ENCODE results near the gene UNC79. TPM values are rescaled to one million over a fixed set of nuclear protein-coding genes. Genes with fewer than 3 reads are reported as not detected.

The UNC79 gene
- total RNA-seq, 1 donor from 2014 or later, result 0.03 TPM

DNA sequence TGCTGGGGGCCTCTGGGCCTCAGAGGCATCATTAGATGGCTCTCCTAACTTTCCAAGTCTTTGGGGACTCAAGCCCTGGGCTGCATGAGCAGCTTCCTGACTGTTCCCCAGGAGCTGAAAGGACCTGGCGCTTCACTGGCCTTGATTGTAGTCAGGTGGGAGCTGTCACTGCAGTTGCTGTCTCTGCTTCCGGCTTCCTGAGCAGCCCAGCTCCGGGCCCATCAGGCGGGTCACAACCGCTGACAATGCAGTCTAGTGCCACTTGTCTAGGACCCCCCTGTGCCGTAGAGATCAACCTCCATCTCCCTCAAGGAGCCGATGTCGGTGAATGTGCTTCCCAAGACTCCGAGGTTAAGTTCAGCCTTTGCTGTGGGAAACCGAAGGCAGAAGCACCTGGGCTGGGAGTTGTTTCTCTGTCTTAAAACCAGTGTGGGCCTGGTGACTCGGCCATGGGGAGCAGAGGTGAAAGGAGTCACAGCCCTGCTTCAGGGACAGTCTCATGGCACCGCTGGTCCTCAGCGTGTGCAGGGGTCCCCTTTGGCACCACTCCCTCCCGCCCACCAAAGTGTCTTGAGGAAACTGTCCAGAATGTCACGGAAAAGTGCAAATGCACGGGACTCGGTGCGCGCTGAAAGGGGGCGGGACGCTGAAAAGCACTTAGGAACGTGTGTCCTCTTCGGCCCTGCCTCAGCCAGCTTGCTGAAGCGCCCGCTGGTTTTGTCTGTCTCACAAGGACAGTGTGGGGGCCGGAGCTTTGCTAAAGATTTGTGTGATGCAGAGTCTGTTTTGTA is 312.7 kb downstream of the UNC79 start:
- ATAC-seq (no peak), DNase-seq (ENCODE audit: low spot score) (no peak)

DNA sequence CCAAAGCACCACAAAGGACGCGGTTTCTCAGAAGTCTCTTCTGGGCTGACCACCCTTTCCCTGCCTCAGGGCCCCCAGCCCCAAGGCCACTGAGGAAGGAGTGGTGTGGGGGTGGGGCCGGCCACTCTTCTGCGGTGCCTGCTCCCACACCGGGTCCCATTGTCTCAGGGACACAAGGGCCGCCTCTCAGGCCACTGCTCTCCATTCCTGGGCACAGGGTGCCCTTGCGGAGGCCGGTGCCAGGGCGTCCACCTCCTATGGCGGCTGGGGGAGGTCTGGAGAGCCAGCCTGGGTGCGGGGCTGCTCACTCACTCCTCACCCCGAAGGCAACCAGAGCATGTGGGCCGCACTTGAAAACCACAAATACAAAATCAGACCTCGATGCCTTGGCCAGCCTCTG is 313.4 kb downstream of the UNC79 start:
- no peak for ATAC-seq

DNA sequence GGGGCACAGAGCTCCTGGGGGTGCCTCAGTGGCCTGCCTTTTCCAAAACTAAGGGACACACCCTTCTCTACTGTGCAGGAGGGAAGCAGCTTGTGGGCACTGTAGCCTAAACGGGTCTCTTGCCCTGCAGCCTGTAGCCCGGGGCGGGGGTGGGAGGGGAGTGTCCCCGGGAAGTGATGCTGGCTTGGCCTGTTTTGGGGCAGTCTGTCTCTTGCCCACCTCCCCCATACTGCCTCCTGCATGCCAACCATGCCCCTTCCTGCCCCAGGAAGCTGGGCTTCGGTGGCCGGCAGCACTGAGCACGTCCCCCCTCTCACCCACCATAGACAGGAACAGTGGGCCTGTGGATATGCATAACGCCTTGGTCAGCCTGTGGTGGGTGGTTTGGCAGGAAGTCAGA is 314.1 kb downstream of the UNC79 start:
- DNase-seq (ENCODE audit: low spot score) (no peak), ATAC-seq (no peak)

More for the DNA sequence above, 313.4 kb downstream of the UNC79 start:
- DNase-seq (ENCODE audit: low spot score), result no peak

DNA sequence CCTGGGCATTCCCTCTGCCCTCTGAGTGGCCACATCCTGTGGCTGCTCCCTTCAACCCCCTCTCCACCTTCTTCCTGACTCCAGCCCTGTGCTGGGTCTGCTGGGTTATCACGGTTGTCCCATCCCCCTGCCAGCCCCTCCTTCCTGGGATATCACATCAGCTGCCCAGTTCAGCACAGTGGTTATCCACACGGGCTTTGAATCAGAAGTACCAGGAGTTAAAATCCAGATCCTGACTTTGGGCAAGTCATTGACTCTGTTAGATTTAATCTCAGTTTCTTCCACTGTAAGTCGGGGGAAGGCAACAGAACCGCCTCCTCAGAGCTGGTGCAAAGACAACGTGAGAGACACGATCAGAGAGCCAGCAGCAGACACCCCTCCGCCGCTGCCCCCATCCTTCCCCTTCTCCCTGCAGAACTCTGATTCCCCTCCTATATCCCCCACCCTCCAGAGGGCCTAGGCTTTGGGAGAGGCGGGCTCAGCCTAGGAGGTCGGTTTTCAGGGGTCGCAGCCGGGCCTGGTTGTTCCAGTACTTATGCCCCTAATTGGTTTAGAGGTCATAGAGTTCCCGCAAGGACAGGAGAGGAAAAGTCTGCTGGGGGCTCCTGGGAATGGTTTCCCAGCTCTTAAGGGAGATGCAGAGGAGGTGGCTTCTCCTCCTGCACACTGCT is 315.0 kb downstream of the UNC79 start:
- DNase-seq (ENCODE audit: low spot score) (no peak), ATAC-seq (no peak)

DNA sequence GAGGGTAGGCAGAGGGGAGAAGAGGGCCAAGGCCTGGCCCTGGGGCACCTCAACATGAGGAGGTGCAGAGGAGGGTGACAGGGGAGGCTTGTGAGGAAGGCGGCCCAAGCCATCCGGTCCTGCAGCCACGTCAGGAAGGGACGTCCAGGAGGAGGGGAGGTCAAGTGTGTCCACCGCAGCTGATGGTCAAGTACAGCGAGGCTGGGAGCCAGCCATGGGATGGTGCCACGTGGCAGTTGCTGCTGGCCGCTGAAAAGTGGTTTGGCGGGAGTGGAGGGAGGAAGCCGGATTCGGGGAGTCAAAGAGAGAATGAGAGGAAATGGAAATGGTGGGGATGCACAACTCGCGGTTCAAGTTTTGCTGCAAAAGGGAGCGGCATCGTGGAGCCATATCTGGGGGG is 316.4 kb downstream of the UNC79 start:
- DNase-seq (ENCODE audit: low spot score), result no peak
- no peak for ATAC-seq

DNA sequence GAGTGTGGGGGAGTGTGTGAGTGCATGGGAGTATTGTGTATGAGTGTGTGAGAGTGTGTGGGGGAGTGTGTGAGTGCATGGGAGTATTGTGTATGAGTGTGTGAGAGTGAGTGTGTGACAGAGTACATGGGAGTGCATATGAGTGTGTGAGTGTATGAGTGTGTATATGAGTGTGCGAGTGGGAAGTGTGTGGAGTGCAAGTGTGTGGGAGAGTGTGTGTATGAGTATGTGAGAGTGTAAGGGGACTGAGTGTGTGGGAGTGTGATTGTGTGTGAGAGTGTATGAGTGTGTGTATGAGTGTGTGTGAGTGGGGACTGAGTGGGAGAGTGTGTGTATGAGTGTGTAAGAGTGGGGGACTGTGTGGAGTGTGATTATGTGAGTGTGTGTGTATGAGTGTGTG is 316.8 kb downstream of the UNC79 start:
- no peak for ATAC-seq
- no peak for DNase-seq (ENCODE audit: low spot score)

DNA sequence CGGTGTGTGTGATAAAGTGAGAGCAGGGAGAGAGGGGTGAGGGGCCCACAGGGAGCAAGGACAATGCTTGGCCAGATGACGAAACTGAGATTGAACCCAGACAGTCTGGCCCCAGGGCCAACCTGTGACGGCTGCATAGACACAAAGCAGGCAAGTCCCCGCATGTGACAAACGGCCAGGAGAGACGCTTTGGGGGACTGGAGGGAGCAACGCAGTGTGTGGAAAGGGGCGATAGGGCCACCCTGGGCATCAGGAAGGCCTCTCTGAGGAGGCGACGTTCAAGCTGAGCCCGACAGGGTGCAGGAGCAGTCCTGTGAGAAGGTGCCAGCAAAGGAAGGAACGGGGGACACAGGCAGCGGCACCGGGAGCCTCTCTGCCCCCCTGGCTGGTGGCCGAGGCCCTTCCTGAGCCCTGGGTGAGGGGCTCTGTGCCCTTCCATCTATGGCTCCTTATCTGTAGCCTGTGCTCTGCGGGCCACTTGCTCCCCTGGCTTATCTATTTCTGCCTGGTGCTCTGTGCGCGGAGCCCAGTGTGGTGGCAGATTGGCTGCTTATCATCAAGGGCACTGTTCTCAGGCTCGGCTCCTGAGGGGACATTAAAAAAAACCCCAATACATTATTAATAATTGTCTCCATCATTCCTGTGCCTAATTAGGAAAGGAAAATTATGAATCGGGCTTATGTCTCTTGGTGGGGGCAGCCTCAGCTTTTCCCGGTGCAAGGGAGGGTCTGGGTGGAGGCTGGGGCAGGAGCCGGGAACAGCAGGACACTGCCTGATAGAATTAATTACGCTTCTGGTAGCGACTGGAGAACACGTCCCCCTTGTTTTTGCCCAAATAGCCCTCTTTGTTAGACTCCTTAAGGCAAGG is 317.7 kb downstream of the UNC79 start:
- no peak for DNase-seq (ENCODE audit: low spot score)

DNA sequence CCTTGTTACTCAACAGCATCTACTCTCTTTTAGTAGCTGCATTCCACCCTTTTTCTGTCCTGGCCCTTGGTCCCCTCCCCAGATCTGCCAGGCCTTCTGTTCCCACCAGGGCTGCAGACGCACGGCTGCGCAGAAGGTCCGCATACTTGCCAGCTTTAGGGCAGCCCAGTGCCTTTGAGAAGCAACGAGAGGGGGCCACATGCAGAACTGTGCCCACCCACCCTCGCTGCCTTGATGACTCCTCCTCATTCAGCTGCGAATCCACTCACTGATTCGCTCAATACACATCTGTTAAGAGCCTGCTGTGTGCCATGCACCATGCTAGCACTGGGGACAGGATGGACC is 318.3 kb downstream of the UNC79 start:
- DNase-seq (ENCODE audit: low spot score), result no peak

More for the DNA sequence above, 317.7 kb downstream of the UNC79 start:
- ATAC-seq, result no peak

DNA sequence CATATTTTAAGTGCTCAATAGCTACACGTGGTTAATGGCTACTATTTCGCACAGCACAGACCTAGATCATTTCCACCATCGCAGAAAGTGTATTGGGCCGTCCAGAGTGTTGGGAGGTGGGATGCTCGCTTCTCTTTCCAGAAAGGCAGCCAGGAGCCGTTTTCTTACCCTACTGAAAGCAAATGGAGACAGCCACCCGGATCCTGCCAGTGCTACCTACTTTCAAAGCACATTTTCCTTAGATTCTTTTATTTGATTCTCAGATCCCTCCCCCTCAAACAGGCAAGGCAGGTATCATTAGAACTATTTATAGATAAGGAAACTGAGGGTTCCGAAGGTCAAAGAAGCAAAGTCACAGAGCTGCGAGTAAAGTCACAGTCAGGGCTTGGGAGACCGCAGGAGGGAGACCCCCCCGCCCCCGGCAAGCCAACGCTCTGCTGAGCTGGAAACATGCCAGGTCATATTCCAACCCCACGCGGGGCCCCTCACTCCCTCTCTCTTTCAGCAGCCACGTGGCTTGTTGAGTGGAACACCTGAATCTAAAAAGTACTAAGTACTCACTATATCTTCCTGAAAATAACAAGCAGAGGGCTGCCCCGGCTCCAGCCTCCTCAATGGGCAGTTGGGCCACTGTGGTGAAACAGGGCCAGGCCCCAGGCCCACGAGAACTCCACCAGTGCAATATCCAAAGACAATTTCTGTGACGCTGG is 321.4 kb downstream of the UNC79 start:
- ATAC-seq (no peak), DNase-seq (ENCODE audit: low spot score) (no peak)

More for the DNA sequence above, 318.3 kb downstream of the UNC79 start:
- ATAC-seq, result no peak

DNA sequence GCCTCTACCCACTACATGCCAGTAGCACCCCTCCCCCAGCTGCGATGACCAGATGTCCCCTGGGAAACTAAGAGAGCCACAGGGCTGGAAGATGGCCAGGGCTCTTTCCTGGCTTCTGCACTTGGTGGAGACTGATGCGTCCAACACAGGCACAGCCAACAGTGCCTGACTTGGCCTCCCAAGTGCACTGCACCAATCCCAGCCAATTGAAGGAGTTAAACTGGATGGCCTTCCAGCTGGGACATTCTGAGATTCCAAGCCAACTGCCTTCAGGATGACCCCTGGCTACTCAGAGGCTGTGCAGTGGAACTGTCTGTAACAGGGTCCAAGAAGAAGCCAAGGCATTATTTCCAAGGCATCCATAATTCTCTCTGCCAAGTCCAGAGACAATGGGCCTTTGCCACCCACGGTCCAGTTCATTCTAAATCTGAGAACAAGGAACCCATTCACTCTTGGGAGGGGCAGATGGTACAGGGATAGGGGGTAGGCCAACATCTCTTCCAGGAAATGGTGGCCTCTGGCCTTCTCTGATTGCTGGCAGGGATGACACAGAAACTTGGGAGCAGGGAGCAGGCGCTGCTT is 322.3 kb downstream of the UNC79 start:
- DNase-seq (ENCODE audit: low spot score) (no peak), ATAC-seq (no peak)

DNA sequence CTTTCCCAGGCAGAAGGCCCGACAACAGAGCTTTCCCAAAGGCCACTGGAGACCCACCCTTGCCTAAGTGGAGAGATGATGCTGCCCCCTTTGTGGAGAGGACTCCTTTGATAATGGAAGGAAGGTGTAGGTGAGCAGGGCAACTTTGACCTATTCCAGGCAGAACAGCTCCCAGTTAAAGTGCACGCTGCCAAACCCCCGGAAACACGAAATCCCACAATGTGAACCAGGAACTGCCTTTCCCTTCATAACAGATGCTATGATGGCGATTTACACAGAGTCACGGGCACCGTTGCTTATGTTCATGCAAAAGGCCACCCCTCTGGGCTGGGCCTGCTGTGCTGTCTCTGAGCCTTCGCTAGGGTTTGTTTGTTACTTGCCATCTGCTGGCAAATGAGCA is 322.9 kb downstream of the UNC79 start:
- ATAC-seq, result no peak
- no peak for DNase-seq (ENCODE audit: low spot score)

DNA sequence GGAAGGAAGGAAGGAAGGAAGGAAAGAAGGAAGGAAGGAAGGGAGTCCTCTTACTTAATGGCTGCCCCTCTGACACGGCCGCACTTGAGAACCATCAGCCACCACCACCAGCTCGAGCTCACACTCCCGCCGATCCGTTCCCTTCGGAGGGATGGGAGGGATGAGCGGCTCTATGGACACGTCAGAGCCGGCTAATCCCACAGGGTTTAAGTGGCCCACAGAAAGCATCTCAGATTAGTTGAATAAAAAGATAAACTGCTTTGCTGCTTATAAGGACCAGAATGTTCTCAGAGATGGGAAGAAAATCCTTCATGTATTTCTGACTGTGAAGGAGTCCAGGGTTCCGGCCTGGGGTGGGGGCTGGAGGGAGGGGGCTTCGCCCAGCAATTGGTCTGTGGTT is 326.5 kb downstream of the UNC79 start:
- no peak for ATAC-seq
- no peak for DNase-seq (ENCODE audit: low spot score)

Other genes with a start within 250 kb of the UNC79 start
- gene MOAP1, start 246.0 kb upstream of the UNC79 start, total RNA-seq, result 10.4 TPM
- gene LYSET, start 245.6 kb upstream of the UNC79 start, total RNA-seq, result 8.1 TPM
- gene GON7, start 223.9 kb upstream of the UNC79 start, total RNA-seq, result 5.0 TPM
- 8.8 TPM for gene UBR7, start 223.7 kb upstream of the UNC79 start, total RNA-seq
- gene BTBD7, start 97.9 kb upstream of the UNC79 start, total RNA-seq, result 11.0 TPM
- not detected for gene COX8C, start 83.8 kb upstream of the UNC79 start, total RNA-seq